Ovary (tissue), 3 donors: ENCODE data around the gene FCN2.

Source experiments
- CTCF ChIP-seq, 3 donors: fragments of 450-650 bp in 2 of 3; fragments of 200-600 bp in 1 of 3; IDR thresholded peaks; one replicate each; pipeline versions ENCODE4 v1.5.1 to v1.8.0; 2016 to 2022; ENCODE audit warnings: antibody characterized with exemption in 3 of 3, mild to moderate bottlenecking in 1 of 3
- POLR2A ChIP-seq: fragments of 450-650 bp; IDR thresholded peaks from one replicate; pipeline ENCODE4 v1.6.1; 2017; ENCODE audit warnings: antibody characterized with exemption, mild to moderate bottlenecking, moderate library complexity
- donor health status: DM: no; HTN: no; CAD: no.

- no peak for TF ChIP-seq POLR2A
- no peak for TF ChIP-seq CTCF (IDR thresholded peaks at IDR 0.05)
Measured at GRCh38 chr9:134877541-134877940, 3.1 kb upstream of the FCN2 start.
